GM19328 (cell line): ENCODE measurements around the gene SMTNL2.
"Not testable (repeated sequence)": the region's sequence is repeated elsewhere in the genome, so short reads cannot be mapped to it uniquely, and the experiment has no call there.

Experiments
- ATAC-seq: cut with Tn5 transposase; IDR thresholded peaks from one replicate; pipeline ENCODE4 v1.9.1; 2021; ENCODE audit warnings: mild to moderate bottlenecking, moderate library complexity; ENCODE audit not compliant: unreplicated experiment

Gene SMTNL2

DNA sequence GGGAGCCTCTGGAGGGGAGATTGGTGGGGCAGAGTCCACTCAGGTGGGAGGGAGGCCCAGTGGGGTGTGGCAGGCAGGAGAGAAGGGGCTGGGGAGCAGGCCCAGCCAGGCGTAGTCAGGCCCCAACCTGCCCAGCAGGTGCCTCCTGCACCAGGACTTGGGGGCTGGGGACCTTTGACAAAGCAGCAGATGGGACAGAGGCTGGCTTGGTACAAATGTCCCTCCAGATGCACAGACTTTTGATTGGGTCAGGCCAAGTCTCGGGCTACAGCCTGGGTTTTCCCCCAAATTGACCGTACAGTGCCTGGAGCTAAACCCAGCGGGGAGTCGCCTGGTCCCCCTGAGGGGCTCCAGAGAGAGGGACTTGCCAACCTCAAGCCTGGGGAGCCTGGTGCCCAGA lies 24.4 kb upstream of the SMTNL2 start:
- no peak for ATAC-seq

- no peak for ATAC-seq
These were observed 23.9 kb upstream of the SMTNL2 start, which contains the start of gene GGT6 for GRCh38 chr17:4560421-4560820. TSS of gene GGT6 (minus strand) at chr17:4560577. CDS start at chr17:4560521, 56 bp downstream.

DNA sequence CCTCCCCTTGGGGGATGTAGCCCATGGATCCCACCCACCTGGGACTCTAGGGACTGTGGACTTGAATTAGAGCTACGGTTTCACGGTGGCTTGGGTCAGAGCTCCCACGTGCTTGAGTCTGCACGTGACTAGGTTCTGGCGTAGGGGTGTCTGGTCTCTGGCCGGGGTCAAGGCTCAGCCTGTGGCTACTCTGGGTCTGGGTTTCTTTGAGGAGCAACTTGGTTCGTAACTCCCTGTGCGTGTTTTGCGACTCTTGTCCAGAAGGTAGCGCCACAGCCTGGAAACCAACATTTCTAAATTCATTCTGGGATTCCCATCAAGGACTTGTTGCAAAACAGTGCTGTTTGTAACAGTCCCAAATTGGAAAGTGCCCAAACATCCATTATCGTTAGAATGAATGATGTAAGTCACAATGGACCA lies 23.5 kb upstream of the SMTNL2 start:
- ATAC-seq: no peak

DNA sequence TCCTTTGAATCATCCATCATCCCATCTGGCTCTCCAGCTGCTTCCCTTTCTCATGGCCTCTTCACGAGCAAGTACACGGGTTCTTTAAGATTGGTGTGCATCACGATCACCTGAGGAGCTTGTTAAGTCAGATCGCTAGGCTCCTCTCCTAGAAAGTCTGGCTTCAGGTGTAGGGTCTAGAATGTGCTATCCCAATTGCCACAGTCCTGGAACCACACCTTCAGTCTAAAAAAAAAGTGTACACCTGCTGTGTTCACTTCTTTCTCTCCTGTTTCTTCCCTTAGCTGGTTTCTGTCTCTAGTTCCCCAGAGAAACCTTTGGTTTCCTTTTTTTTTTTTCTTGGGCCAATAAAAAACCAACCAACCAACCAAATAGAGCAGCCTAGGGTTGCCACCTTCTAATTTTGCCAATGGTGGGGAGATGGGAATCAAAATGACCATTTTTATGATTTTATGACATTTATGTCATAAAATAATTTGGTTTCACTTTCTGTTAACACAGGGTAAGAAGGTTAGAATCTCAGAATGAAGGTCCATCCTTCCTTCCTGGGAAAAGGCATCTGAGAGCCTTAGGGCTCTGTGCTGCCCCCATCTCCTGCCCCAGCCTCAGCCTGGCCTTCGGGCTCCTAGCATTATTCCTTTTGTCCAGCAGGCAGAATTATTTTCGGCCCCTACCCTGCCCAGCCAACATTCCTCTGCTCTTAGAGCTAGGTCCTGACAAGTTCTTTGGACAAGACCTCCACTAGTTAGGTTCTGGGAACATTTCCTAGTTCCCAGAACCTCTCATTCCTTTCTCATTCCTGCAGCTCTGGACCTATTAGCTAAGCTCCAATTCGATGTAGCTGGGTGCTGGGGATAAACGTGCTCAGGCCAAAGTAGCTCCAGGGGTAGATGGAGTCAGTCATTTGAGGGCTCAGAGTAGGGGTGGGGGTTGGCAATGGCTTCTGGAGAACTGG lies 22.0 kb upstream of the SMTNL2 start:
- ATAC-seq: no peak

GRCh38 chr17:4565209-4566141 lies 18.9 kb upstream of the SMTNL2 start:
- ATAC-seq: no peak

DNA sequence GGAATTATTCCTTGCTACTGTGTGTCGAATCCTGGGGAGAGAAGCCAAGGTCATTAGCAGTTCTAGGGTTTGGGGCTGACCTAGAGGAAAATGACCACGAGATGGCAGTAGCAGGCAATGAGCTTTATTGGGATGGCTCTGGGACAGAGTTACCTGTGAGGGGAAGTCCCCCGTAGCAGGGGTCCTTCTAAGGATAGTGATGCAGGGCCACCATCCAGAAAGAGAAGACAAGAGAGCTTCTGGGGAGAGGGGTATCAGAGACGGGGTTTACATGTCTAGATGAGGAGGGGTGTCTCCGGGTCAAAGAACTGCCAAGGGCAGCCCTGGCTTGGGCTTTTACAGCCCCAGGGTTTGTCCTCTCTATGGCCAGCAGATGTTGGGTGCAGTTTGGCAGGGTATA lies 17.5 kb upstream of the SMTNL2 start:
- no peak for ATAC-seq

DNA sequence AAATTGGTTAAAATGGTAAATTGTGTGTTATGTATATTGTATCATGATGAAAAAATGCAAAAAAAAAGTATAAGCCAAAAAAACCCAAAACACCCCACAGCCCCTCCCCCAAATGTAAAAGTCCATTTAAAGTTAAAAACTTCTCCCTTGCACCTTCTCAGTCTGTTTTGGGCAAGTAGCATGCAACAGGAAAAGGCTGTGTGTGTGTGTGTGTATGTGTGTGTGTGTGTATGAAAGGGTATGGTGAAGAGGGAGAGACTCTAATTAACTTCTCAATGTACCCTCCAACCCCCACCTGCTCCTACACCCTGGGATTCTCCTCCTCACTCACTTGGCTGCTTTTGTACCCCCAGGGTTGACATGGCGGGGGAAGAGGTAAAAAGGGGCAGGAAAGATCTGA lies 14.7 kb upstream of the SMTNL2 start:
- ATAC-seq: no peak

DNA sequence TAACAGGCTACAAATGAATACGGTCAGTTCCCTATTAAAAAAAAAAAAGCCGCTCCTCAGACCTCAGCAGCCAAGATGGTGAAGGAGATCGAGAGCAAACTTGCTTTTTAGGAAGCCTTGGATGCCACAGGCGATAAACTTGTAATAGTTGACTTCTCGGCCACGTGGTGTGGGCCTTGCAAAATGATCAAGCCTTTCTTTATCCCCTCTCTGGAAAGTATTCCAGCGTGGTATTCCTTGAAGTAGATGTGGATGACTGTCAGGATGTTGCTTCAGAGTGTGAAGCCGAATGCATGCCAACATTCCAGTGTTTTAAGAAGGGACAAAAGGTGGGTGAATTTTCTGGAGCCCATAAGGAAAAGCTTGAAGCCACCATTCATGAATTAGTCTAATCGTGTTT lies 12.2 kb upstream of the SMTNL2 start:
- ATAC-seq: no peak

GRCh38 chr17:4573115-4573514 lies 11.2 kb upstream of the SMTNL2 start:
- no peak for ATAC-seq

DNA sequence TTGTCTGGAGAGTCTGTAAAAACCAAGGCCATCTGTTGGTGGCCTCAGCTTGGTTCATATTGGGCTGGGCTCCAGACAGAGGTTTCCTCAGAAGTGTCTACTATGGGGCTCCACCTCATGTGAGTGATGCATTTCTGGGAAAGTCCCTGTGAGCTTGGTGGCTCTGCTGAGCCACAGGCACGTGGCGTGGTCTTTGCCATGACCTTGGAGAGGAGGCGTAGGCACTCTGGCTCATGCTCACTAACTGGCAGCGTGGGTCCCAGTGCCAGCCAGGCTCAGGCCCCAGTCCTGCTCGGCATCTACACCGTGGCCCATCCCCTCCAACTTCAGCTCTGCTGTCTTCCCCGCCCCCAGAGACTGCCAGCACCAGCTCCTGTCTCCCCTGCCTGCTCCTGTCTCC lies 10.7 kb upstream of the SMTNL2 start:
- ATAC-seq: no peak

GRCh38 chr17:4574448-4575045 lies 9.8 kb upstream of the SMTNL2 start:
- ATAC-seq: no peak

DNA sequence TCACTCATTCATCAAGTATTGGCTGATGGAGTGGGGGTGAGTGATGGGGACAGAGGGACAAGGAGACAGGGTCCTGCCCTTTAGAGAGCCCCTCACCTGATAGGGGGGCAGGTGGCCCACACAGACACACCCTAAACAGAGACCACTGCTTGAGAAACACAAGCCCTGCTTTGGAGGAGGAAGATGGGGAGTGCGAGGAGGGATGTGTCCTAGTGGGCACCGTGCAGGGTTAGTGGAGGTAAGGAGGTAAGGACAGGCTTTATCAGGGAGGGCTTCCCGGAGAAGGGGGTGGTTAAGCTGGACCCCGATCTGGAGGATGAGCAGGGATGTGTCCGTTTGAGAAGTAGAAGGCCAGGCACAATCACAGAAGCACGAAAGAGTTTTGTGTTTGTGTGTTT lies 8.2 kb upstream of the SMTNL2 start:
- ATAC-seq: no peak

- no peak for ATAC-seq
These were observed 7.5 kb upstream of the SMTNL2 start for GRCh38 chr17:4576729-4577322.

DNA sequence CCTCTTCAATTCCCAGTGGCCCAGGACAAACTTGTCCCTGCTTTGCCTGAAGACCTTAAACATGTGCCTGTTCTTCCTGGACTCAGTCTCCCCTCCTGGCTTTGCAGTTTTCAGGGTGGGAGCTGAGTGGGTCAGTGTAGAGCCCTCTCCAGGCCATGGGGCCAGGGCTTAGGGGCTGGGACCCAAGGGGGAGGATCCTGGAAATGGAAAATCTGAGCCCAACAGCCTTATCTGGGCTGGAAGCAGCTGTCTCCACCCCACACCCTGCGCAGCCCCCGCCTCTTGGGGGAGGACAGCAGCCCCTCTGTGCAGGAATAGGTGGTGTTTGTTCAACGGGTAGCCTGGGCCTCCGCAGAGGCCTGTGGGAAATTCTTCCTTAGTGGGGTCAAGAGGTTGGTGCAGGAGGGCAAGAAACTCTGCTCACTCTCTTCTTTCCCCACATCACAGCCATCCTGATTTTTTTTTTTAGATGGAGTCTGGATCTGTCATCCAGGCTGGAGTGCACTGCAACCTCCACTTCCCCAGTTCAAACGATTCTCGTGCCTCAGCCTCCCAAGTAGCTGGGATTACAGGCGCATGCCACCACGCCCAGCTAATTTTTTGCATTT lies 6.8 kb upstream of the SMTNL2 start:
- no peak for ATAC-seq

- not testable (repeated sequence) for ATAC-seq
These were observed 6.0 kb upstream of the SMTNL2 start for GRCh38 chr17:4578349-4578748.

GRCh38 chr17:4579678-4580077 lies 4.7 kb upstream of the SMTNL2 start:
- ATAC-seq: no peak

GRCh38 chr17:4580291-4580690 lies 4.0 kb upstream of the SMTNL2 start:
- no peak for ATAC-seq

GRCh38 chr17:4582101-4582501 lies 2.2 kb upstream of the SMTNL2 start:
- ATAC-seq: no peak

- no peak for ATAC-seq
These were observed 1.6 kb upstream of the SMTNL2 start for GRCh38 chr17:4582691-4583090.

GRCh38 chr17:4583206-4583605 lies 1.1 kb upstream of the SMTNL2 start:
- no peak for ATAC-seq

DNA sequence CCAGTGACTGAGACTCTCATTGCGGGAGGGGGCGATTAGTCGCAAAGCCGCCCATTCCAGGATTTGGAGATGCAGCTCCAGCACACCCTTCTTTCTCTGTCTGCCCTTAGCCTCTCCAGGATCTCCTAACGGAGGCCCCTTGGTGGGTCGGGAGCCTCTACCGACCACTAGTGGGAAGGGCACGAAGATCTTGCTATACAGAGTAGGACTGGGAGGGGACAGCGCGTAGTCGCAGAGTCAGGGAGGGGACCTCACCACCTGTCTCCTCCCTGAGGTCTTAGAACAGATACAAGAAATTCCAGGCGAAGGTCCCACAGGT lies 588 bp upstream of the SMTNL2 start:
- no peak for ATAC-seq
